Fibroblast of villous mesenchyme (primary cell): ENCODE results near the gene GGT6. TPM values are rescaled to one million over a fixed set of nuclear protein-coding genes. Genes with fewer than 3 reads are reported as not detected.

Experiments
- DNase-seq: peaks from one replicate; pipeline ENCODE4 v3.0.0-alpha.2; 2010; ENCODE audit warnings: low read depth
- H3K4me3 ChIP-seq: 2 replicates; pipeline ENCODE4 v1.5.1; 2011; ENCODE audit warnings: low read depth, mild to moderate bottlenecking, low read length
- total RNA-seq: library from RNA; depleted of rRNA; stranded (reverse); fragments of >200 nt; gene quantifications from 2 replicates; pipeline ENCODE4 v1.2.3, GENCODE V29; 2012
- TF ChIP-seq, protein P1 (sequence below): IDR thresholded peaks from 2 replicates; pipeline ENCODE4 v1.5.1; 2012; ENCODE audit warnings: low read depth, mild to moderate bottlenecking, low read length; ENCODE audit not compliant: insufficient read depth

GGT6 gene
- total RNA-seq, 1 donor: not detected

- TF ChIP-seq, protein P1, sequence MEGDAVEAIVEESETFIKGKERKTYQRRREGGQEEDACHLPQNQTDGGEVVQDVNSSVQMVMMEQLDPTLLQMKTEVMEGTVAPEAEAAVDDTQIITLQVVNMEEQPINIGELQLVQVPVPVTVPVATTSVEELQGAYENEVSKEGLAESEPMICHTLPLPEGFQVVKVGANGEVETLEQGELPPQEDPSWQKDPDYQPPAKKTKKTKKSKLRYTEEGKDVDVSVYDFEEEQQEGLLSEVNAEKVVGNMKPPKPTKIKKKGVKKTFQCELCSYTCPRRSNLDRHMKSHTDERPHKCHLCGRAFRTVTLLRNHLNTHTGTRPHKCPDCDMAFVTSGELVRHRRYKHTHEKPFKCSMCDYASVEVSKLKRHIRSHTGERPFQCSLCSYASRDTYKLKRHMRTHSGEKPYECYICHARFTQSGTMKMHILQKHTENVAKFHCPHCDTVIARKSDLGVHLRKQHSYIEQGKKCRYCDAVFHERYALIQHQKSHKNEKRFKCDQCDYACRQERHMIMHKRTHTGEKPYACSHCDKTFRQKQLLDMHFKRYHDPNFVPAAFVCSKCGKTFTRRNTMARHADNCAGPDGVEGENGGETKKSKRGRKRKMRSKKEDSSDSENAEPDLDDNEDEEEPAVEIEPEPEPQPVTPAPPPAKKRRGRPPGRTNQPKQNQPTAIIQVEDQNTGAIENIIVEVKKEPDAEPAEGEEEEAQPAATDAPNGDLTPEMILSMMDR: no peak
- DNase-seq: no peak
- H3K4me3 ChIP-seq: no peak overlapping the region
These were observed 2.6 kb downstream of the GGT6 start for GRCh38 chr17:4557626-4558346.

DNA sequence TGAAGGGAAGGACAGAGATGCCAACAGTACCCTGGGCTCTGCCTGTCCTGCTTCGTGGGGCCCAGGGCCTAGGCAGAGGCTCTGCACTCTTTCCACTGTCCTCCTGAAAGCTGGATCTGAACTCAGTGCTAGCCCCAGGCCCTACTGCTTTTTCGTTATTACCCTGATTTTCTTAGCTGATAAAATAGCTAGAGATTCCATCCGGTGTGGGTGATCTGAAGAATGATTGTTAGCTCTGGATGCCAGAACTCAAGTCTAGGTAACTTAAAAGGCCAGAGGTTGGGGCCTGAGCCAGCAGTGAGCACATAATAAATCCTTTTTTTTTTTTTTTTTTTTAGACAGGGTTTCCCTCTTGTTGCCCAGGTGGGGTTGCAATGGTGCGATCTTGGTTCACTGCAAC, 3.4 kb downstream of the GGT6 start:
- no peak overlapping the region for H3K4me3 ChIP-seq
- no peak for DNase-seq
- TF ChIP-seq, protein P1: no peak

- H3K4me3 ChIP-seq: peak overlapping the region; percentile 89
- DNase-seq: no peak
- TF ChIP-seq, protein P1: no peak
These were observed 4.3 kb downstream of the GGT6 start for GRCh38 chr17:4555873-4556759.

GRCh38 chr17:4554997-4555799, 5.2 kb downstream of the GGT6 start, which contains the start of gene MYBBP1A:
Gene MYBBP1A, minus strand, starts transcription at chr17:4555384. Its CDS starts 60 bp downstream, at chr17:4555324.
- TF ChIP-seq, protein P1: peak; percentile 22
- peak; percentile 95 for DNase-seq
- peak within 1 kb of the TSS; percentile 89 for H3K4me3 ChIP-seq

DNA sequence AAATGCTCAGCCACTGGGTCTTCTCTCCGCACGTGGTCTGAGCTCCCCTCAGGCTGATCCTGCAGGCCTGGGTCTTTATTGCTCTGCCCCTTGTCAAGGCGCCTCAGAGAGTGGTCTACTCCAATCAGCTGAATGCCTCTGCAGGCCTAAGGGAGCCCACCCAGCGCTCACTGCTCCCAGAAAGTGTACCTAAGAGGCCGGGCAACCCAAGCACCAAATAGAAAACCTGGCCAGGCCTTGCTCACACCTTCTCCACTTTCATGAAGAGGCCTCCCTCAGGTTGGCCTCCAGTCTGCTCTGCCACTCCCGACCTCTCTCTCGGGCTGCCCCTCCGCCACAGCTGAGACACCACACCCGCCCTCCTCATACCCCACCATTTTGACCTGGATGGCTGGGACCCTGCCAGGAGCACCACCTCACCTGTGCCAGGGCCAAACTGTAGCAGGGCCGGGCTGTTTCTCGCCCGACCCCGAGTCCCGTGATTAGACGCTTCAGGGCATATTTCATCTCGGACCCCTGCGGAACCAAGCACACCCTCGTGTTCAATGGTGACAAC, 5.9 kb downstream of the GGT6 start:
- TF ChIP-seq, protein P1: no peak
- peak overlapping the region; percentile 89 for H3K4me3 ChIP-seq
- no peak for DNase-seq

- no peak overlapping the region for H3K4me3 ChIP-seq
These were observed 6.7 kb downstream of the GGT6 start for GRCh38 chr17:4553669-4554068.

More at GRCh38 chr17:4553669-4554068, 6.7 kb downstream of the GGT6 start:
- TF ChIP-seq, protein P1: no peak
- DNase-seq: no peak
